Mucosa of stomach (tissue), 1 donor: ENCODE data around the gene IRX2.

Experiments used
- H3K27me3 ChIP-seq: one replicate; pipeline ENCODE4 v1.7.0; 2013; ENCODE audit warnings: mild to moderate bottlenecking, low read length; ENCODE audit not compliant: control insufficient read depth, insufficient read depth
- H3K36me3 ChIP-seq: one replicate; pipeline ENCODE4 v1.7.0; 2013; ENCODE audit warnings: low read length; ENCODE audit not compliant: control insufficient read depth, insufficient read depth
- H3K4me1 ChIP-seq: one replicate; pipeline ENCODE4 v1.7.0; 2013; ENCODE audit warnings: mild to moderate bottlenecking, low read length; ENCODE audit not compliant: control insufficient read depth, insufficient read depth
- H3K4me3 ChIP-seq: one replicate; pipeline ENCODE4 v1.7.0; 2013; ENCODE audit warnings: low read length
- H3K9ac ChIP-seq: one replicate; pipeline ENCODE4 v1.7.0; 2013; ENCODE audit warnings: mild to moderate bottlenecking, low read length, moderate library complexity
- H3K9me3 ChIP-seq: one replicate; pipeline ENCODE4 v1.7.0; 2013; ENCODE audit warnings: mild to moderate bottlenecking, low read length, moderate library complexity; ENCODE audit not compliant: control insufficient read depth
- donor health status: Pancreatic carcinoma.

IRX2 gene

GRCh38 chr5:2753452-2754420, 2.3 kb upstream of the IRX2 start:
- no peak overlapping the region for H3K4me3 ChIP-seq
- H3K9me3 ChIP-seq: no peaks in the 10 kb centered on the region
- H3K36me3 ChIP-seq: no peaks in the 10 kb centered on the region
- peaks cover 83% of the 10 kb centered on the region for H3K27me3 ChIP-seq
- H3K4me1 ChIP-seq: no peaks in the 10 kb centered on the region
- H3K9ac ChIP-seq: no peak overlapping the region

GRCh38 chr5:2752821-2753439, 1.5 kb upstream of the IRX2 start:
- H3K9me3 ChIP-seq: no peaks in the 10 kb centered on the region
- H3K4me1 ChIP-seq: no peaks in the 10 kb centered on the region
- no peaks in the 10 kb centered on the region for H3K36me3 ChIP-seq
- peaks cover 87% of the 10 kb centered on the region for H3K27me3 ChIP-seq
- no peak overlapping the region for H3K9ac ChIP-seq
- no peak overlapping the region for H3K4me3 ChIP-seq

- Histone ChIP-seq H3K9ac (no peak overlapping the region), H3K27me3 (peaks cover 87% of the 10 kb centered on the region)
Observed at GRCh38 chr5:2752059-2752820, 763 bp upstream of the IRX2 start.

GRCh38 chr5:2750758-2751464, 566 bp downstream of the IRX2 start:
- Histone ChIP-seq H3K36me3 (no peaks in the 10 kb centered on the region), H3K9me3 (no peaks in the 10 kb centered on the region), H3K4me3 (no peak overlapping the region), H3K9ac (no peak overlapping the region), H3K4me1 (no peaks in the 10 kb centered on the region), H3K27me3 (peaks cover 80% of the 10 kb centered on the region)

More at GRCh38 chr5:2752059-2752820, 763 bp upstream of the IRX2 start:
- H3K4me3 ChIP-seq: no peak overlapping the region
- H3K4me1 ChIP-seq: no peaks in the 10 kb centered on the region
- H3K36me3 ChIP-seq: no peaks in the 10 kb centered on the region
- no peaks in the 10 kb centered on the region for H3K9me3 ChIP-seq

- Histone ChIP-seq H3K4me3 (no peak overlapping the region), H3K9ac (no peak overlapping the region)
Observed at GRCh38 chr5:2750026-2750757, 1.3 kb downstream of the IRX2 start.

GRCh38 chr5:2749514-2750025, 1.9 kb downstream of the IRX2 start:
- Histone ChIP-seq H3K27me3 (peaks cover 79% of the 10 kb centered on the region), H3K9ac (no peak overlapping the region), H3K4me3 (no peak overlapping the region), H3K36me3 (no peaks in the 10 kb centered on the region), H3K4me1 (no peaks in the 10 kb centered on the region), H3K9me3 (no peaks in the 10 kb centered on the region)

More at GRCh38 chr5:2750026-2750757, 1.3 kb downstream of the IRX2 start:
- no peaks in the 10 kb centered on the region for H3K9me3 ChIP-seq
- H3K4me1 ChIP-seq: no peaks in the 10 kb centered on the region
- peaks cover 80% of the 10 kb centered on the region for H3K27me3 ChIP-seq
- H3K36me3 ChIP-seq: no peaks in the 10 kb centered on the region

GRCh38 chr5:2748861-2749513, 2.5 kb downstream of the IRX2 start:
- Histone ChIP-seq H3K36me3 (no peaks in the 10 kb centered on the region), H3K4me3 (no peak overlapping the region), H3K27me3 (peaks cover 79% of the 10 kb centered on the region), H3K9me3 (no peaks in the 10 kb centered on the region), H3K9ac (no peak overlapping the region), H3K4me1 (no peaks in the 10 kb centered on the region)

- no peaks in the 10 kb centered on the region for H3K36me3 ChIP-seq
- no peak overlapping the region for H3K9ac ChIP-seq
- H3K4me3 ChIP-seq: no peak overlapping the region
- H3K9me3 ChIP-seq: no peaks in the 10 kb centered on the region
- peaks cover 80% of the 10 kb centered on the region for H3K27me3 ChIP-seq
- no peaks in the 10 kb centered on the region for H3K4me1 ChIP-seq
Observed at GRCh38 chr5:2748179-2748860, 3.2 kb downstream of the IRX2 start.

GRCh38 chr5:2747363-2748162, 3.9 kb downstream of the IRX2 start:
- H3K36me3 ChIP-seq: no peaks in the 10 kb centered on the region
- H3K9ac ChIP-seq: no peak overlapping the region
- no peaks in the 10 kb centered on the region for H3K4me1 ChIP-seq
- no peak overlapping the region for H3K4me3 ChIP-seq
- peaks cover 80% of the 10 kb centered on the region for H3K27me3 ChIP-seq
- H3K9me3 ChIP-seq: no peaks in the 10 kb centered on the region
